CD14-positive monocyte (primary cell): ENCODE results near the gene CHAT. TPM values are rescaled to one million over a fixed set of nuclear protein-coding genes. Genes with fewer than 3 reads are reported as not detected.

Experiments
- DNase-seq, 3 donors: peaks; one replicate each; pipeline ENCODE4 v3.0.0-alpha.2; 2011 to 2022
- H2AFZ ChIP-seq: 2 replicates; pipeline ENCODE4 v1.6.0; 2012; ENCODE audit warnings: mild to moderate bottlenecking, low read depth, low read length, inconsistent platforms; ENCODE audit not compliant: insufficient read depth, poor library complexity, severe bottlenecking
- H3K27ac ChIP-seq, 2 donors: 1 replicate in 1 of 2; 2 replicates in 1 of 2; pipeline ENCODE4 v1.5.1; 2012 to 2013; ENCODE audit warnings: low read length in 2 of 2, control low read depth in 1 of 2, inconsistent platforms in 1 of 2, low read depth in 1 of 2, mild to moderate bottlenecking in 1 of 2
- H3K27me3 ChIP-seq, 2 donors: one replicate each; pipeline versions ENCODE4 v1.6.0 to v1.6.1; 2011 to 2013; ENCODE audit warnings: low read length in 2 of 2; ENCODE audit not compliant: control insufficient read depth in 2 of 2, insufficient read depth in 2 of 2
- H3K36me3 ChIP-seq, 2 donors: replicated peaks in 1 of 2; 1 replicate in 1 of 2; 2 replicates in 1 of 2; pipeline versions ENCODE4 v1.5.1 to v1.6.1; 2012 to 2013; ENCODE audit warnings: low read length in 2 of 2, control low read depth in 1 of 2, inconsistent platforms in 1 of 2, mild to moderate bottlenecking in 1 of 2; ENCODE audit not compliant: insufficient read depth in 2 of 2, control insufficient read depth in 1 of 2
- H3K4me1 ChIP-seq, 2 donors: 1 replicate in 1 of 2; 2 replicates in 1 of 2; pipeline versions ENCODE4 v1.5.1 to v1.6.1; 2012 to 2013; ENCODE audit warnings: low read length in 2 of 2, control low read depth in 1 of 2, inconsistent platforms in 1 of 2, mild to moderate bottlenecking in 1 of 2, moderate library complexity in 1 of 2; ENCODE audit not compliant: insufficient read depth in 2 of 2, control insufficient read depth in 1 of 2
- H3K4me2 ChIP-seq: replicated peaks from 2 replicates; pipeline ENCODE3; 2012; ENCODE audit warnings: low read length, moderate library complexity, mild to moderate bottlenecking; ENCODE audit not compliant: poor library complexity, severe bottlenecking; ENCODE audit errors: extremely low read depth
- H3K4me3 ChIP-seq, 3 experiments: fragments of 200-600 bp in 1 of 3; sonication (generic) in 1 of 3; replicated peaks in 1 of 3; 1 replicate in 2 of 3; 2 replicates in 1 of 3; pipeline ENCODE4 v1.5.1; 2011 to 2013; ENCODE audit warnings: low read length in 3 of 3, mild to moderate bottlenecking in 3 of 3, control low read depth in 2 of 3, low read depth in 2 of 3, inconsistent platforms in 1 of 3, moderate library complexity in 1 of 3
- H3K79me2 ChIP-seq: 2 replicates; pipeline ENCODE4 v1.6.0; 2012; ENCODE audit warnings: mild to moderate bottlenecking, control low read depth, inconsistent platforms, low read length, moderate library complexity; ENCODE audit not compliant: insufficient read depth
- H3K9ac ChIP-seq: 2 replicates; pipeline ENCODE4 v1.6.0; 2017; ENCODE audit warnings: low read length, mild to moderate bottlenecking; ENCODE audit not compliant: insufficient read depth, poor library complexity, severe bottlenecking
- H3K9me3 ChIP-seq, 2 donors: replicated peaks in 1 of 2; 1 replicate in 1 of 2; 2 replicates in 1 of 2; pipeline versions ENCODE4 v1.5.1 to v1.6.1; 2012 to 2013; ENCODE audit warnings: low read length in 2 of 2, control low read depth in 1 of 2; ENCODE audit not compliant: control insufficient read depth in 1 of 2, insufficient read depth in 1 of 2
- H4K20me1 ChIP-seq: 2 replicates; pipeline ENCODE4 v1.6.0; 2012; ENCODE audit warnings: mild to moderate bottlenecking, low read length, control low read depth, moderate library complexity; ENCODE audit not compliant: insufficient read depth
- H3K27ac Mint-ChIP-seq, 7 donors: one replicate each; pipeline ENCODE4 v1.8.0; 2020; ENCODE audit warnings: mild to moderate bottlenecking in 7 of 7, mixed read lengths in 7 of 7, moderate library complexity in 6 of 7, inconsistent platforms in 2 of 7
- H3K27me3 Mint-ChIP-seq, 3 donors: one replicate each; pipeline ENCODE4 v1.8.0; 2021 to 2022; ENCODE audit warnings: low read depth in 3 of 3, mild to moderate bottlenecking in 3 of 3, mixed read lengths in 3 of 3, moderate library complexity in 3 of 3, inconsistent platforms in 1 of 3
- H3K36me3 Mint-ChIP-seq, 2 donors: one replicate each; pipeline ENCODE4 v1.8.0; 2020; ENCODE audit warnings: mixed read lengths in 2 of 2, inconsistent platforms in 1 of 2, mild to moderate bottlenecking in 1 of 2
- H3K4me1 Mint-ChIP-seq: one replicate; pipeline ENCODE4 v1.8.0; 2020; ENCODE audit warnings: mild to moderate bottlenecking, mixed read lengths
- H3K4me3 Mint-ChIP-seq, 2 donors: one replicate each; pipeline ENCODE4 v1.8.0; 2020; ENCODE audit warnings: mild to moderate bottlenecking in 2 of 2, mixed read lengths in 2 of 2, moderate library complexity in 1 of 2
- H3K9me3 Mint-ChIP-seq, 7 donors: one replicate each; pipeline ENCODE4 v1.8.0; 2020 to 2022; ENCODE audit warnings: mixed read lengths in 7 of 7, mild to moderate bottlenecking in 6 of 7, moderate library complexity in 6 of 7, inconsistent platforms in 2 of 7
- WGBS: methylation state at CpG from one replicate; pipeline ENCODE4 v1.1.5; 2013; ENCODE audit warnings: missing lambda C conversion rate; ENCODE audit not compliant: insufficient coverage; 5-methylcytosine and 5-hydroxymethylcytosine counted together
- intact Hi-C, 2 donors: fragments of 100-400 bp; cut with micrococcal nuclease; formaldehyde crosslinking; loops; one replicate each; pipeline versions ENCODE4 v1.15.0 to v1.15.1; 2023
- polyA plus RNA-seq, 3 donors: library from polyadenylated mRNA; depleted of rRNA in 1 of 3; unstranded in 2 of 3; stranded (reverse) in 1 of 3; fragments of 300-500 nt in 2 of 3; fragments of >200 nt in 1 of 3; fragmentation: Illumina TruSeq in 2 of 3; gene quantifications; 1 replicate in 2 of 3; 2 replicates in 1 of 3; pipeline ENCODE4 v1.2.3, GENCODE V29; 2012 to 2021
- TF ChIP-seq, protein P1 (sequence below): fragments of 200-600 bp; IDR thresholded peaks from one replicate; pipeline ENCODE4 v1.8.0; 2022; ENCODE audit warnings: antibody characterized with exemption, mild to moderate bottlenecking

Gene CHAT
- polyA plus RNA-seq, 3 donors, result not detected

DNA sequence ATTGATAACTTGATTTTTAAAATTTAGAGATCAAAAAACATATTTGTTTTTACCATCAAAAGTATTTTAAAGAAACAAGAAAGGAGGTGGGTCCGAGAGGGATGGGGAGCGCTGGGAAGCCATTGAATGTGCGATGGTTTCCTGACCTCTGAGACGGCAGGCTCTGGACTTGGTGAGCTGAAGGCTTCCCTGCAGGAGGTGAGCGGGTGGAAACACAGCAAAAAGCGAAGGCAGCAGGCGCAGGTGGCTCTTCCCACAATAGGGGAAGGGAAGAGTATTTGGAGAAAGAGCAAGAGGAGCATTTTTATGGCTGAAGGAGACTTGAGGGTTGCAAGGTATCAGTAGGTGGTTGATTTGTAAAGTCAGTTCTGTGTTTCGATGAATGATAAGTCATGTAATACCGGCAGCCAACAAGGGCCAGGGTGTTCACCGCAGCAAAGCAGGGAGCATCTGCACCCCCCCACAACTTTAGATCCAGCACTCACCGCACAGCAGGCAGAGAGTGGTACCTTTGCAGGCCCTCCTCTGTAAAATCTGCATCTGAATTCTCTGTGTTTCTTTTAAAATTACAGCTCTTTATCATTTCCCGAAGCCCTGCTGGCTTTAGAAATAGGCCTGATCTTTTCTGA, 76.2 kb downstream of the CHAT start:
- Mint-ChIP-seq H3K4me3 (peak overlapping the region in 1 of 2 donors; percentile 81), H3K36me3 (no peaks in the 10 kb centered on the region), H3K4me1 (no peaks in the 10 kb centered on the region), H3K9me3 (peaks cover 6 to 36% (median 22%) of the 10 kb centered on the region in 7 donors), H3K27ac (no peak overlapping the region), H3K27me3 (peaks cover 41 to 49% (median 48%) of the 10 kb centered on the region in 3 donors)
- no peak overlapping the region for H3K4me3 ChIP-seq
- peaks cover 7 to 19% of the 10 kb centered on the region in 2 donors for H3K9me3 ChIP-seq
- H4K20me1 ChIP-seq, result no peaks in the 10 kb centered on the region
- no peaks in the 10 kb centered on the region for H3K79me2 ChIP-seq
- H3K27ac ChIP-seq, result no peak overlapping the region
- DNase-seq, result no peak
- TF ChIP-seq, protein P1, sequence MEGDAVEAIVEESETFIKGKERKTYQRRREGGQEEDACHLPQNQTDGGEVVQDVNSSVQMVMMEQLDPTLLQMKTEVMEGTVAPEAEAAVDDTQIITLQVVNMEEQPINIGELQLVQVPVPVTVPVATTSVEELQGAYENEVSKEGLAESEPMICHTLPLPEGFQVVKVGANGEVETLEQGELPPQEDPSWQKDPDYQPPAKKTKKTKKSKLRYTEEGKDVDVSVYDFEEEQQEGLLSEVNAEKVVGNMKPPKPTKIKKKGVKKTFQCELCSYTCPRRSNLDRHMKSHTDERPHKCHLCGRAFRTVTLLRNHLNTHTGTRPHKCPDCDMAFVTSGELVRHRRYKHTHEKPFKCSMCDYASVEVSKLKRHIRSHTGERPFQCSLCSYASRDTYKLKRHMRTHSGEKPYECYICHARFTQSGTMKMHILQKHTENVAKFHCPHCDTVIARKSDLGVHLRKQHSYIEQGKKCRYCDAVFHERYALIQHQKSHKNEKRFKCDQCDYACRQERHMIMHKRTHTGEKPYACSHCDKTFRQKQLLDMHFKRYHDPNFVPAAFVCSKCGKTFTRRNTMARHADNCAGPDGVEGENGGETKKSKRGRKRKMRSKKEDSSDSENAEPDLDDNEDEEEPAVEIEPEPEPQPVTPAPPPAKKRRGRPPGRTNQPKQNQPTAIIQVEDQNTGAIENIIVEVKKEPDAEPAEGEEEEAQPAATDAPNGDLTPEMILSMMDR, result no peak
- H2AFZ ChIP-seq, result no peak overlapping the region
- no peak overlapping the region for H3K4me2 ChIP-seq
- no peaks in the 10 kb centered on the region for H3K36me3 ChIP-seq
- intact Hi-C loops, result no loop called here
- no peaks in the 10 kb centered on the region for H3K4me1 ChIP-seq
- no peak overlapping the region for H3K9ac ChIP-seq
- peaks cover 43 to 62% of the 10 kb centered on the region in 2 donors for H3K27me3 ChIP-seq
- WGBS, result 15% methylated on average over 8 of the region's 12 CpGs

DNA sequence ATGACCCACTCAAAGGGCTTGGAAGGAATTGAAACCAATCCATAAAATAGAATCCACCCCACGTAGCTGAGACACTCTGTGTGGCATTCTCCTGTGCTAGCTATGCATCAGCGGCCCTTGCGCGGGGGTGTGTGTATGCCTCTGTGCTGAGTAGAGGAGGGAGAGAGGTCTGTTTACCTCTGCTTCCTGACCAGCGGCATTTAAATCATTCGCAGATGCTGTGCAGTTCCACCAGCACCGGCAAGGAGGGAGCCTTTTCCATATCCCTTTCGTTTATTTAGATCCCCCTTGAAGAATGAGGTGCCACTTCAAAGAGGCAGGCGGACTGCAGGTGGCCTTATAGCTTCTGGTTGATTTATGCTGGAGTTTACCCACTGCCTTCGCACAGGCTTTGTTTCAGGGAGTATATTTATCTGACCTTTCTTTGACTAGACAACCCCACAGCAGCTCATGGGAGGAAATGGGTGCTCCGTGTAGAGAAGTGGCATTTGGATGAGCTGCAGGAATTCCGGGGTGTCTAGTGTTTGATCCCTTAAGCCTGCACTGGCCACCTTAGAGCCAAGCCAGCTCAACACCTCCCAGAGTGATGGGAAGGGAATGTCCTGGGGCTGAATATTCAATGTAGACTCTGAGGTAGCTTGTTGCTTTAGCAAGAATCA, 77.0 kb downstream of the CHAT start:
- Histone ChIP-seq H3K4me3 (no peak overlapping the region), H4K20me1 (no peaks in the 10 kb centered on the region), H3K4me1 (no peaks in the 10 kb centered on the region), H3K27ac (no peak overlapping the region), H3K79me2 (no peaks in the 10 kb centered on the region), H3K36me3 (no peaks in the 10 kb centered on the region), H3K9ac (no peak overlapping the region), H3K9me3 (peaks cover 7 to 19% of the 10 kb centered on the region in 2 donors), H3K4me2 (no peak overlapping the region), H2AFZ (no peak overlapping the region), H3K27me3 (peaks cover 43 to 62% of the 10 kb centered on the region in 2 donors)
- peak overlapping the region in 1 of 2 donors; percentile 81 for H3K4me3 Mint-ChIP-seq
- H3K9me3 Mint-ChIP-seq, result peaks cover 6 to 32% (median 22%) of the 10 kb centered on the region in 7 donors
- no peaks in the 10 kb centered on the region for H3K36me3 Mint-ChIP-seq
- WGBS, result 28% methylated on average over 5 of the region's 12 CpGs
- intact Hi-C loops, result no loop called here
- no peaks in the 10 kb centered on the region for H3K4me1 Mint-ChIP-seq
- no peak for DNase-seq
- peak overlapping the region in 1 of 7 donors; percentile 16 for H3K27ac Mint-ChIP-seq
- TF ChIP-seq, protein P1, result no peak
- H3K27me3 Mint-ChIP-seq, result peaks cover 41 to 49% (median 48%) of the 10 kb centered on the region in 3 donors
